Sigmoid colon (tissue), 4 donors: Measurements from ENCODE around the gene ZW10.

ENCODE experiments used
- CTCF ChIP-seq, 4 experiments: fragments of 450-650 bp in 3 of 4; fragments of 200-600 bp in 1 of 4; IDR thresholded peaks; one replicate each; pipeline ENCODE4 v1.5.1; 2016 to 2019; ENCODE audit warnings: antibody characterized with exemption in 4 of 4, mild to moderate bottlenecking in 3 of 4, moderate library complexity in 2 of 4
- EP300 ChIP-seq, 4 donors: sonication (generic); formaldehyde crosslinking; IDR thresholded peaks; one replicate each; pipeline ENCODE4 v1.6.1; 2017; ENCODE audit warnings: antibody characterized with exemption in 4 of 4
- POLR2A ChIP-seq, 2 donors: fragments of 450-650 bp; IDR thresholded peaks; one replicate each; pipeline ENCODE4 v1.6.1; 2016; ENCODE audit warnings: antibody characterized with exemption in 2 of 2, mild to moderate bottlenecking in 2 of 2, moderate library complexity in 2 of 2
- POLR2AphosphoS5 ChIP-seq, 4 donors: sonication (generic); formaldehyde crosslinking; IDR thresholded peaks; one replicate each; pipeline ENCODE4 v1.6.1; 2017; ENCODE audit warnings: antibody characterized with exemption in 4 of 4

GRCh38 chr11:113705871-113706655 is 67.4 kb downstream of the ZW10 start, which contains the start of gene TMPRSS5:
- TF ChIP-seq CTCF (IDR thresholded peaks at IDR 0.05) (no peak), POLR2AphosphoS5 (IDR thresholded peaks at IDR 0.05) (no peak), POLR2A (IDR thresholded peaks at IDR 0.05) (no peak), EP300 (IDR thresholded peaks at IDR 0.05) (no peak)
